GM23338 (cell line): ENCODE data around the gene SYNGR4. TPM values are rescaled to one million over a fixed set of nuclear protein-coding genes. Genes with fewer than 3 reads are reported as not detected.
A peak's percentile ranks its signal among the peaks of the same experiment; 100 is the strongest.

Experiments used
- CTCF ChIP-seq, 2 experiments: fragments of 200-600 bp in 1 of 2; sonication (generic) in 1 of 2; conservative IDR thresholded peaks; 2 replicates each; pipeline versions ENCODE4 v1.5.1 to v1.6.1; 2016 to 2017; ENCODE audit warnings: antibody characterized with exemption in 2 of 2, low read depth in 2 of 2, mild to moderate bottlenecking in 2 of 2, moderate library complexity in 1 of 2
- JUNB ChIP-seq: IDR thresholded peaks from one replicate; pipeline ENCODE4 v1.6.1; 2016; ENCODE audit warnings: antibody characterized with exemption; ENCODE audit not compliant: unreplicated experiment
- NANOG ChIP-seq: IDR thresholded peaks from 2 replicates; pipeline ENCODE4 v1.6.1; 2016; ENCODE audit warnings: antibody characterized with exemption, borderline replicate concordance
- POLR2AphosphoS5 ChIP-seq: IDR thresholded peaks from 2 replicates; pipeline ENCODE4 v1.6.1; 2016; ENCODE audit warnings: antibody characterized with exemption, low read depth
- REST ChIP-seq: IDR thresholded peaks from one replicate; pipeline ENCODE4 v1.6.1; 2018; ENCODE audit warnings: antibody characterized with exemption; ENCODE audit not compliant: unreplicated experiment
- ZNF114 ChIP-seq: fragments of 250-450 bp; sonication (Bioruptor Pico); IDR thresholded peaks from 2 replicates; pipeline ENCODE4 v1.5.0; 2020; ENCODE audit warnings: mild to moderate bottlenecking, moderate library complexity
- ZNF462 ChIP-seq: fragments of 250-450 bp; sonication (Bioruptor Pico); IDR thresholded peaks from 2 replicates; pipeline ENCODE4 v1.5.0; 2020; ENCODE audit warnings: mild to moderate bottlenecking, moderate library complexity
- polyA plus RNA-seq: library from polyadenylated mRNA; unstranded; fragments of >200 nt; fragmentation: Nextera tagmentation; extraction: Ambion mirVana; gene quantifications from 2 replicates; pipeline ENCODE4 v1.2.1, GENCODE V29; 2016
- total RNA-seq: library from RNA; depleted of rRNA; stranded (reverse); fragments of >200 nt; shearing (Covaris generic); gene quantifications from 2 replicates; pipeline ENCODE4 v1.2.3, GENCODE V29; 2014

Gene SYNGR4
- total and polyA plus RNA-seq, 2 experiments from 2014 or later: not detected

- TF ChIP-seq ZNF462 (CRISPR knock-in tag) (peak; percentile 93), CTCF (conservative IDR thresholded peaks at IDR 0.05; ENCODE audit: low read depth in 2 of 2) (no peak), JUNB (no peak), NANOG (no peak), REST (no peak), POLR2AphosphoS5 (peak; percentile 81), ZNF114 (CRISPR knock-in tag) (no peak)
These were observed 36.0 kb downstream of the SYNGR4 start (continued) for GRCh38 chr19:48400018-48400742.
